Right lobe of liver (tissue), 4 donors: ENCODE data around the gene PIGR.

ENCODE experiments used
- CTCF ChIP-seq, 4 donors: fragments of 200-600 bp in 3 of 4; fragments of 450-650 bp in 1 of 4; IDR thresholded peaks; one replicate each; pipeline versions ENCODE4 v1.5.1 to v1.8.0; 2016 to 2022; ENCODE audit warnings: antibody characterized with exemption in 4 of 4, mild to moderate bottlenecking in 2 of 4
- POLR2A ChIP-seq: fragments of 450-650 bp; IDR thresholded peaks from one replicate; pipeline ENCODE4 v1.6.1; 2017; ENCODE audit warnings: antibody characterized with exemption, mild to moderate bottlenecking
- donor health status: DM: no; HTN: no; CAD: no.
- donor health status: DM: no; HTN: no; CAD: no.
- donor health status: DM: no; HTN: yes; CAD: no.

- TF ChIP-seq CTCF (IDR thresholded peaks at IDR 0.05) (no peak), POLR2A (no peak)
These were observed 40.1 kb upstream of the PIGR start for GRCh38 chr1:206986402-206986801.
